Measurements from ENCODE around the gene CFAP45. TPM values are rescaled to one million over a fixed set of nuclear protein-coding genes. Genes with fewer than 3 reads are reported as not detected.

The CFAP45 gene
- polyA plus RNA-seq, 3 donors: 0.12 to 1.0 TPM; not detected in 1

DNA sequence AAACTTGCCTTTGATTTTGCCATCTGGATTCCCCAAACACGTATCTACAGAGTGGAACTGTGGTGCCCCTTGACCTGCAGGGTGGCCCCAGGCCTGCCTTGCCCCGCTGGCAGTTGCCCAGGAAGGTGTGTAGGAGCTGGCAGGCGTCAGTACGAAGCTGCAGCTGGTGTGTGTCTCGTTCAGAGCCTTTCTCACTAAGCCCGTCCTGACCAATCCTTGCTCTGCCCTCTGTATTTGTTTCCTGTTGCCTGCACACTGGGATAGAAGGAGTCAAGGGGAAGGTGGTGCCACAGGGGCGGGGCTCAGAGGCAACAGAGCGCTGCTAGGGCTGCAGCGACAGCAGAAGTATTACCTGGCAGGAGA is 32.3 kb downstream of the CFAP45 start:
- 86% methylated on average over 4 of the region's 9 CpGs for WGBS (ENCODE audit: insufficient coverage)

GRCh38 chr1:159866905-159867663 is 32.9 kb downstream of the CFAP45 start:
- Histone ChIP-seq H4K20me1 (ENCODE audit: insufficient read depth, low read length) (no peaks in the 10 kb centered on the region), H3K79me2 (ENCODE audit: insufficient read depth, low read length) (no peaks in the 10 kb centered on the region), H3K4me3 (replicated peaks in 1 of 3; ENCODE audit: low read depth in 2 of 3, low read length in 3 of 3) (no peak overlapping the region), H3K36me3 (replicated peaks in 1 of 2; ENCODE audit: control insufficient read depth in 1 of 2, insufficient read depth in 2 of 2, low read length in 2 of 2) (no peaks in the 10 kb centered on the region), H3K27me3 (ENCODE audit: control insufficient read depth in 2 of 2, insufficient read depth in 2 of 2, low read length in 2 of 2) (no peaks in the 10 kb centered on the region), H2AFZ (ENCODE audit: insufficient read depth, low read depth, low read length, poor library complexity, severe bottlenecking) (no peak overlapping the region), H3K9ac (ENCODE audit: insufficient read depth, low read length, poor library complexity, severe bottlenecking) (no peak overlapping the region), H3K4me1 (ENCODE audit: control insufficient read depth in 1 of 2, insufficient read depth in 2 of 2, low read length in 2 of 2) (peaks cover 11 to 13% of the 10 kb centered on the region in 2 donors), H3K9me3 (replicated peaks in 1 of 2; ENCODE audit: control insufficient read depth in 1 of 2, insufficient read depth in 1 of 2, low read length in 2 of 2) (no peaks in the 10 kb centered on the region), H3K4me2 (replicated peaks; ENCODE audit: extremely low read depth, low read length, poor library complexity, severe bottlenecking) (no peak overlapping the region), H3K27ac (ENCODE audit: low read depth in 1 of 2, low read length in 2 of 2) (no peak overlapping the region)
- TF ChIP-seq CTCF (IDR thresholded peaks at IDR 0.05): no peak
- intact Hi-C loops (cut with micrococcal nuclease): no loop called here
- Mint-ChIP-seq H3K4me3 (no peak overlapping the region), H3K27me3 (ENCODE audit: low read depth in 3 of 3) (peaks cover 11 to 14% (median 11%) of the 10 kb centered on the region in 3 donors), H3K27ac (no peak overlapping the region), H3K36me3 (no peaks in the 10 kb centered on the region), H3K9me3 (no peaks in the 10 kb centered on the region), H3K4me1 (peaks cover 12% of the 10 kb centered on the region)
- DNase-seq: no peak
- 96% methylated on average over 5 of the region's 14 CpGs for WGBS (ENCODE audit: insufficient coverage)

More for the DNA sequence above, 32.3 kb downstream of the CFAP45 start:
- Histone ChIP-seq H3K79me2 (ENCODE audit: insufficient read depth, low read length) (no peaks in the 10 kb centered on the region), H3K4me2 (replicated peaks; ENCODE audit: extremely low read depth, low read length, poor library complexity, severe bottlenecking) (no peak overlapping the region), H2AFZ (ENCODE audit: insufficient read depth, low read depth, low read length, poor library complexity, severe bottlenecking) (no peak overlapping the region), H3K4me1 (ENCODE audit: control insufficient read depth in 1 of 2, insufficient read depth in 2 of 2, low read length in 2 of 2) (peaks cover 11 to 13% of the 10 kb centered on the region in 2 donors), H3K9me3 (replicated peaks in 1 of 2; ENCODE audit: control insufficient read depth in 1 of 2, insufficient read depth in 1 of 2, low read length in 2 of 2) (no peaks in the 10 kb centered on the region), H3K9ac (ENCODE audit: insufficient read depth, low read length, poor library complexity, severe bottlenecking) (no peak overlapping the region), H3K36me3 (replicated peaks in 1 of 2; ENCODE audit: control insufficient read depth in 1 of 2, insufficient read depth in 2 of 2, low read length in 2 of 2) (no peaks in the 10 kb centered on the region), H3K27ac (ENCODE audit: low read depth in 1 of 2, low read length in 2 of 2) (no peak overlapping the region), H3K27me3 (ENCODE audit: control insufficient read depth in 2 of 2, insufficient read depth in 2 of 2, low read length in 2 of 2) (no peaks in the 10 kb centered on the region), H4K20me1 (ENCODE audit: insufficient read depth, low read length) (no peaks in the 10 kb centered on the region), H3K4me3 (replicated peaks in 1 of 3; ENCODE audit: low read depth in 2 of 3, low read length in 3 of 3) (no peak overlapping the region)
- TF ChIP-seq CTCF (IDR thresholded peaks at IDR 0.05): no peak
- no peak overlapping the region for H3K4me3 Mint-ChIP-seq
- DNase-seq: no peak
- H3K4me1 Mint-ChIP-seq: peaks cover 12% of the 10 kb centered on the region
- H3K27ac Mint-ChIP-seq: no peak overlapping the region
- H3K9me3 Mint-ChIP-seq: no peaks in the 10 kb centered on the region
- intact Hi-C loops (cut with micrococcal nuclease): no loop called here
- peaks cover 10 to 14% (median 11%) of the 10 kb centered on the region in 3 donors for H3K27me3 Mint-ChIP-seq (ENCODE audit: low read depth in 3 of 3)
- H3K36me3 Mint-ChIP-seq: no peaks in the 10 kb centered on the region

Measured in CD14-positive monocyte (primary cell).